ENCODE measurements around the gene LRRC3.

- no peak for TF ChIP-seq POLR2AphosphoS5 (IDR thresholded peaks at IDR 0.05; ENCODE audit: insufficient read depth, low read depth, low read length)
- no peak for TF ChIP-seq CTCF (IDR thresholded peaks at IDR 0.05; ENCODE audit: extremely low read depth in 1 of 2, insufficient read depth in 1 of 2, low read depth in 1 of 2, low read length in 2 of 2)
- no peak for TF ChIP-seq EZH2 (IDR thresholded peaks at IDR 0.05; ENCODE audit: borderline replicate concordance, low read depth, low read length, severe bottlenecking)
- no peak for TF ChIP-seq GATA2 (IDR thresholded peaks at IDR 0.05; ENCODE audit: insufficient read depth, insufficient read length, low read depth, low read length)
- no peak for TF ChIP-seq POLR2A (IDR thresholded peaks at IDR 0.05; ENCODE audit: low read depth, low read length)
- TF ChIP-seq JUN (IDR thresholded peaks at IDR 0.05; ENCODE audit: borderline replicate concordance, insufficient read depth, insufficient read length, low read depth): no peak
- TF ChIP-seq MAX (IDR thresholded peaks at IDR 0.05; ENCODE audit: insufficient read depth, insufficient read length): no peak
Observed at GRCh38 chr21:44434568-44434925, 20.8 kb upstream of the LRRC3 start.

Measured in endothelial cell of umbilical vein (primary cell).